Fibroblast of lung (primary cell): ENCODE data around the gene CHST1.

ENCODE experiments used
- CTCF ChIP-seq, 2 donors: IDR thresholded peaks in 1 of 2; conservative IDR thresholded peaks in 1 of 2; 1 replicate in 1 of 2; 2 replicates in 1 of 2; pipeline ENCODE4 v1.5.1; 2011 to 2012; ENCODE audit warnings: low read length in 2 of 2, control low read depth in 1 of 2, inconsistent platforms in 1 of 2, low read depth in 1 of 2, mild to moderate bottlenecking in 1 of 2
- EZH2 ChIP-seq: IDR thresholded peaks from 2 replicates; pipeline ENCODE4 v1.5.1; 2012; ENCODE audit warnings: low read length, control low read depth, mild to moderate bottlenecking; ENCODE audit errors: missing control alignments

DNA sequence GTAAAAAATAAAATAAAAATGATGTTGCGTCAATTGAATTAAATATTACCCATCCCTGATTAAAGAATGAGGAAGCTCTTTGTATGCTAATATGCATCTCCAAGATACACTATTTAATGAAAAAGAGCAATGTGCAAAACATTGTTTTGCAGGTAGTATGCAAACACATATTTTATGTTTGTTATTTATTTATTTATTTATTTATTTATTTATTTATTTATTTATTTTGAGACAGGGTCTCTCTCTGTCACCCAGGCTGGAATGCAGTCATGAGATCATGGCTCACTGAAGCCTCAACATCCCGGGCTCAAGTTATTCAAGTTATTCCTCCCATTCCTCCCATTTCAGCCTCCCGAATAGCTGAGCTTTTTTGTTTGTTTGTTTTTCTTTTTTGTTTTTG lies 7.2 kb upstream of the CHST1 start:
- TF ChIP-seq CTCF (conservative IDR thresholded peaks at IDR 0.05 in 1 of 2, IDR thresholded peaks at IDR 0.05 in 1 of 2; ENCODE audit: low read depth in 1 of 2, low read length in 2 of 2) = no peak
- TF ChIP-seq EZH2 = no peak
